Fibroblast of lung (primary cell): ENCODE data around the gene WASHC2A.
"Not testable (repeated sequence)": the region's sequence is repeated elsewhere in the genome, so short reads cannot be mapped to it uniquely, and the experiment has no call there.

Experiments used
- EZH2 ChIP-seq: IDR thresholded peaks from 2 replicates; pipeline ENCODE4 v1.5.1; 2012; ENCODE audit warnings: low read length, control low read depth, mild to moderate bottlenecking; ENCODE audit errors: missing control alignments
- TF ChIP-seq, protein P1 (sequence below), 2 donors: IDR thresholded peaks in 1 of 2; conservative IDR thresholded peaks in 1 of 2; 1 replicate in 1 of 2; 2 replicates in 1 of 2; pipeline ENCODE4 v1.5.1; 2011 to 2012; ENCODE audit warnings: low read length in 2 of 2, control low read depth in 1 of 2, inconsistent platforms in 1 of 2, low read depth in 1 of 2, mild to moderate bottlenecking in 1 of 2

DNA sequence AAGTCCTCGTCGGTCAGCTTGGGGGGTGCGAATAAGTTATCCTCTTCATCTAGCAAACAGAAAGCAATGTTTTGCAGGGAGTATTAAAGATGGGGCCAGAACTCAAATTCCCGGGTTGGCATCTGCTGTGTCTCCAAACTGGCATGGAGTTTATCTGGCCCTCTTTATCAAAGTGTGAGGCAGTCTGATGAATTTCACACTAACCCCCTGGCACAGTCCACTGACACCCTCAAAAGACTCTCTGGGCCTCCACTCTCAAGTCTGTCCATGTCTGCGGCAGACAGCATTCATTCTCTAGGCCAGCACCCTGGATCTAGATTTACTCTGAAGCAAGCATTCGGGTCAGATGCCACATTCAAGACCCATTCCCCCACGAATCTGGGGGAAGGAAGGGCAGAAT is 6.2 kb upstream of the WASHC2A start:
- TF ChIP-seq, protein P1, sequence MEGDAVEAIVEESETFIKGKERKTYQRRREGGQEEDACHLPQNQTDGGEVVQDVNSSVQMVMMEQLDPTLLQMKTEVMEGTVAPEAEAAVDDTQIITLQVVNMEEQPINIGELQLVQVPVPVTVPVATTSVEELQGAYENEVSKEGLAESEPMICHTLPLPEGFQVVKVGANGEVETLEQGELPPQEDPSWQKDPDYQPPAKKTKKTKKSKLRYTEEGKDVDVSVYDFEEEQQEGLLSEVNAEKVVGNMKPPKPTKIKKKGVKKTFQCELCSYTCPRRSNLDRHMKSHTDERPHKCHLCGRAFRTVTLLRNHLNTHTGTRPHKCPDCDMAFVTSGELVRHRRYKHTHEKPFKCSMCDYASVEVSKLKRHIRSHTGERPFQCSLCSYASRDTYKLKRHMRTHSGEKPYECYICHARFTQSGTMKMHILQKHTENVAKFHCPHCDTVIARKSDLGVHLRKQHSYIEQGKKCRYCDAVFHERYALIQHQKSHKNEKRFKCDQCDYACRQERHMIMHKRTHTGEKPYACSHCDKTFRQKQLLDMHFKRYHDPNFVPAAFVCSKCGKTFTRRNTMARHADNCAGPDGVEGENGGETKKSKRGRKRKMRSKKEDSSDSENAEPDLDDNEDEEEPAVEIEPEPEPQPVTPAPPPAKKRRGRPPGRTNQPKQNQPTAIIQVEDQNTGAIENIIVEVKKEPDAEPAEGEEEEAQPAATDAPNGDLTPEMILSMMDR (conservative IDR thresholded peaks at IDR 0.05 in 1 of 2, IDR thresholded peaks at IDR 0.05 in 1 of 2; ENCODE audit: low read depth in 1 of 2, low read length in 2 of 2): not testable (repeated sequence)
- not testable (repeated sequence) for TF ChIP-seq EZH2
